Left renal pelvis (tissue), 4 donors: ENCODE results near the gene DAGLB. TPM values are rescaled to one million over a fixed set of nuclear protein-coding genes. Genes with fewer than 3 reads are reported as not detected.
A peak's percentile ranks its signal among the peaks of the same experiment; 100 is the strongest.

ENCODE experiments used
- DNase-seq, 4 donors: peaks; one replicate each; pipeline ENCODE4 v3.0.0-alpha.2; 2013; ENCODE audit warnings: low read depth in 4 of 4, low spot score in 3 of 4
- polyA plus RNA-seq, 4 donors: library from polyadenylated mRNA; unstranded; fragments of 120-200 nt; gene quantifications; one replicate each; pipeline ENCODE4 v1.2.1, GENCODE V29; 2013; ENCODE audit not compliant: insufficient read length in 4 of 4

DAGLB gene, protein sequence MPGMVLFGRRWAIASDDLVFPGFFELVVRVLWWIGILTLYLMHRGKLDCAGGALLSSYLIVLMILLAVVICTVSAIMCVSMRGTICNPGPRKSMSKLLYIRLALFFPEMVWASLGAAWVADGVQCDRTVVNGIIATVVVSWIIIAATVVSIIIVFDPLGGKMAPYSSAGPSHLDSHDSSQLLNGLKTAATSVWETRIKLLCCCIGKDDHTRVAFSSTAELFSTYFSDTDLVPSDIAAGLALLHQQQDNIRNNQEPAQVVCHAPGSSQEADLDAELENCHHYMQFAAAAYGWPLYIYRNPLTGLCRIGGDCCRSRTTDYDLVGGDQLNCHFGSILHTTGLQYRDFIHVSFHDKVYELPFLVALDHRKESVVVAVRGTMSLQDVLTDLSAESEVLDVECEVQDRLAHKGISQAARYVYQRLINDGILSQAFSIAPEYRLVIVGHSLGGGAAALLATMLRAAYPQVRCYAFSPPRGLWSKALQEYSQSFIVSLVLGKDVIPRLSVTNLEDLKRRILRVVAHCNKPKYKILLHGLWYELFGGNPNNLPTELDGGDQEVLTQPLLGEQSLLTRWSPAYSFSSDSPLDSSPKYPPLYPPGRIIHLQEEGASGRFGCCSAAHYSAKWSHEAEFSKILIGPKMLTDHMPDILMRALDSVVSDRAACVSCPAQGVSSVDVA
- polyA plus RNA-seq, result 10 to 100 TPM; 10.6 to 21.0 (median 14.5) TPM

DNA sequence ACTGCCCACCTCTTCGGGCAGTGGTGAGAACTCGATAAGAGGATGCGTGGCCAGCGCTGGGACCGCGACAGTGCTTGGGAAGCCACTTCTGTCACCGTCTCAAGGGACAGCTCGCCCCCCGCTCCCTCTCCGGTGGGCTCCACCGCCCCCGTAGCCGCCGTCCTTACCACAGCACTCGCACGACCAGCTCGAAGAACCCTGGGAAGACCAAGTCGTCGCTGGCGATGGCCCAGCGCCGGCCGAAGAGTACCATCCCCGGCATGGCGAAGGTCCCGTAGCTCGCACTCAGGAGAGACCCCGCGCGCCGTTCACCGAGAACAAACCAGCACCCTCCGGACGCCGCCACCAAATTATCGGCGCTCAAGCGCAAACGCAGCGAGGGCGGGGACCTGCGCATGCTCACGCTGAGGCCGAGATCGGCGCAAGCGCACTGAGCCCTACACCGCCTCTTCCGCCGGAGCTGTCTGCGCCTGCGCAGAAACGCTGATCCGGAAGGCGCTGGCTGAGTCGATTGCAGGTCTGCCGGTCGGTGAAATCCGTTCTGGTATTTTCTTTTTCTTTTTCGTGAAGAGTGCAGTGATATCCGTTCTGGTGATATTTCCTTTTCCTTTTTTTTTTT lies at the start of gene DAGLB:
DAGLB (minus strand) TSS at position 374 of the 619 bp plus-strand sequence; CDS start at position 262, 112 bp downstream.
- peak; percentile 82 to 89 (median 87) for DNase-seq

DNA sequence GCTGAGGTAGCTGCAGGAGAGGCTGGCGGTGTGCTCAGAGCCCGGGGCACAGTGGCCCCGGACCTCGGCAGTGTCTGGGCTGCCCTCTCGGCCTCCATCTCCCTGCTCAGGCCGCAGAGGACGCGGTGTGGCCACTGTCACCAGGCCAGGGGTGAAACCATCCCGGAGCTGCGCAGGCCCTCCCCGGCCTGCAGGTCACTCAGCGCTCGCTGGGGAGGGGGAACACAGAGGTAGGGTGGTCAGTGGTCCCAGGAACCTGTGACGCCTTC lies 49.8 kb upstream of the DAGLB start:
- no peak for DNase-seq

DNA sequence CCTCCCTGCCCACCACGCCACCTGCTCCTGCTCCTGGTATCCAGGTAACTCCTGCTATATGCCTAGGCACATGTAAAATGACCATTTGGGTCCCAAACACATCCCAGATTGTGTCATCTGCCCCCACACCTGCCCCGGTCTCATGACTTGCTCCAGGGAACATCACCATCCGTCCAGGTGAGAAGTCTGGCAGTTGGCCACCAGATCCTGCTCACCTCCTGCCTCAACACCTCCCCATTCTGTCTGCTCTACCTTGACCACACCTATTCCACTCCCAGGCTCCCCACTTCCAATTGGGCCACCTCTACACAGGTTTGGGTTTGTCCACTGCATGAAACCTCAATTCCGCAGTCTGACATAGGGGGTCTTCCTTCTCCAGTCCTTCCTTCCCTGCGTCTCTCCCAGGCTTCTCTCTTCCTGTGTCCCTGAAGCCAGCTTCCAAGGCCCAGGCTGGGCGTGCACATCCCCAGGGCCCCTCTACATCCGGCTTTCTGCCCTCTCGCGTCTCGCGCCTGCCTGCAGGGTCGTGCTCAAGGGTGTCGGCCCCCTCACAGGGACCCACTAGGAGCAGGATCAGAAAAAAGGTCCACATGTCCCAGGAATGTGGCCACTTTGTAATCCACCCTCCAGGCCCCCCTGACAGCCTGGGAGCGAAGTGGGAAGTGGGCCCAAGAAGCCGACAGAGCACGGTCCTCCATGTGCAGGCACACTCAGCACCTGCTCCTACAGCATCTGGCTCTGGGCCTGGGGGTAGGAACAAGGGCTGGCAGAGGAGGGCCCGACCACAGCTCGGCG lies 49.3 kb upstream of the DAGLB start:
- no peak for DNase-seq

DNA sequence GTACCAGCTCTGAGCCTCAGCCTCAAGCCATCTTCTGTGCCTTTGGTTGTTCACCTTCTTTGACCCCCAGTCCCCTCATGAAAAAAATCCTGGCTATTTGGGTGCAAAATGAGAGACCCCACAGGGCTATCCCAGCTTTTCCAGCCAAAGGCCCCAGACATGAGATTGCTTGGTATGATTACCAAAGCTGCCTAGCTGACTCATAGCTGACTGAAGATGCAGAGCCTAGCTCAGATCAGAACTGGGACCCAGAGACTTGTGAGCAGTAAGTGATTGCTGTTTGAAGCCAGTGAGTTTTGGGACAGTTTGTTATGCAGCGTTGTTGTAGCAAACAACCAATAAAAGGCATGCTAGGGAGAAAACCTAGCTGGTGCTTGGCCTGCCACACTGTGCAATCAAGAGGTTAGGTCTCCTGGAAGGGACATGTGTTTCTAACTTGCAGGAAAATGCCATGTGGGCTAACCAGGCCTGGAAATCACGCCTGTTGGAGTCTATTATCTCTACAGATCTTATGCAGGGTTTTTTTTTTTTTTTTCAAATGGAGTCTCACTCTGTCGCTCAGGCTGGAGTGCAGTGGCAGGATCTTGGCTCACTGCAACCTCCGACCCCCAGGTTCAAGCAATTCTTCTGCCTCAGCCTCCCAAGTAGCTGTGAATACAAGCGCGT lies 48.0 kb upstream of the DAGLB start:
- no peak for DNase-seq

DNA sequence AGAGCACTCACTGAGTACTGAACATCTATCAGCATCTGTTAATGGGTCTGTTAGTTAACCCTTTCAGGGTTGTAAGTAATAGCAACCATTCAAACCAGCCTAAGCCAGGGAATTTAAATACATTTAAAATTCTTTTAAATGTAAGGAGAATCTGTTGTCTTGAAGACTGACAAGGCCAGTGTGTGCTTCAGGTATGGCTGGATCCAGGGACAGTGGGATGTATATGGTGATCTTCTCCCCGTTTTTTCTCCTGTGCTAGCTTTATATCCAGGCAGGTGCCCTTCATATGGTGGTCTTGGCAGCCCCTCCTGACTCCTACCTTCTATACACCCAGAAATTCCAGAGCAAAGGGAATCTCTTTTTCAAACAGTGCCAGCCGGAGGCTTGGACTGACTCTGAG lies 46.6 kb upstream of the DAGLB start:
- no peak for DNase-seq

DNA sequence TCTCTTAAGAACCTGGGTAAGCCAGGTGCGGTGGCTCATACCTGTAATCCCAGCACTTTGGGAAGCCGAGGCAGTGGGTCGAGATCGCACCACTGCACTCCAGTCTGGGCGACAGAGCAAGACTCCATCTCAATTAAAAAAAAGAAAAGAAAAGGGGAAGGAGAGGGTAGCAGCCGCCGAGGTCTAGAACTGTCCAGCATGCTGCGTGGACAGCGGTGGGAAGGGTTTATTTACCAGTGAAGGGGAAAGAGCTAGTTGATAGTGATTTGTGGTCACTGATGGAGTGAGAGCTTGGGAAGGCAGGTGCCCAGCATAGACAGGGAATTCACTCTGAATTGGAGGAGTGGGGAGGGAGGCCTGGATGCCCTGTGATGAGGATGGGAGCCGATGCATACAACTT lies 43.4 kb upstream of the DAGLB start:
- DNase-seq, result no peak

DNA sequence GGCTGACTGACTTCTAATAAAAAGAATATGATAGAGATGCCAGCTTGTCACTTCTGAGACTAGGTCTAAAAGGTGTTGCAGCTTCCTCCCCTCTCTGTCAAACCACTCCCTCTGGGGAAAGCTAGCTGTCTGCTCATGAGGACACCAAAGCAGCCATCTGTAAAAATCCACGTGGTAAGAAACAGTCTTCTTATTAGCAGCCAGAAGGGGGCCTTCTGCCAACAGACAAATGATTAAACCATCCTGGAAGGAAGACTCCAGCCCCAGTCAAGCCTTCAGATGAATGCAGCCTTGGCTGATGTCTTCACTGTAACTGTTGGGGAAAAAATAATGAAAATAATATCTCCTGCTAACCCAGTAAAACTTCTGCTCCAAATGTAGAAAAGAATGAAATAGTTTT lies 41.9 kb upstream of the DAGLB start:
- DNase-seq, result no peak

DNA sequence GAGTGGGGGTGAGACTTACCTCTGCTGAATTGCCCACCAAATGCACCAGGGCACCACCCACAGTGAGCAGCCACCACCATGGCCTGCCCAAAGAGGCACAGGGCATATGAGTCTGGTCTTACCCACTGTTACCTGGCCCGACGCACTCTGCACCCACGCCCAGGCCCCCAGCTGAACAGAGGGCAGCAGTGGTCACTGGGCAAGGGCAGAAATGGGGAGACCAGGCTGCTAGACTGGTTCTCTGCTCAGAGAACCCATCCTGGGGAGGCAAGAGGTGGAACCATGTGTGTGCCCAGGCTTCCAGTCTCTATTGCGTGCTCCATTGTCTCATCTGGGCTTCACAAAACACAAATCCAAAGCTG lies 39.4 kb upstream of the DAGLB start:
- DNase-seq, result no peak

DNA sequence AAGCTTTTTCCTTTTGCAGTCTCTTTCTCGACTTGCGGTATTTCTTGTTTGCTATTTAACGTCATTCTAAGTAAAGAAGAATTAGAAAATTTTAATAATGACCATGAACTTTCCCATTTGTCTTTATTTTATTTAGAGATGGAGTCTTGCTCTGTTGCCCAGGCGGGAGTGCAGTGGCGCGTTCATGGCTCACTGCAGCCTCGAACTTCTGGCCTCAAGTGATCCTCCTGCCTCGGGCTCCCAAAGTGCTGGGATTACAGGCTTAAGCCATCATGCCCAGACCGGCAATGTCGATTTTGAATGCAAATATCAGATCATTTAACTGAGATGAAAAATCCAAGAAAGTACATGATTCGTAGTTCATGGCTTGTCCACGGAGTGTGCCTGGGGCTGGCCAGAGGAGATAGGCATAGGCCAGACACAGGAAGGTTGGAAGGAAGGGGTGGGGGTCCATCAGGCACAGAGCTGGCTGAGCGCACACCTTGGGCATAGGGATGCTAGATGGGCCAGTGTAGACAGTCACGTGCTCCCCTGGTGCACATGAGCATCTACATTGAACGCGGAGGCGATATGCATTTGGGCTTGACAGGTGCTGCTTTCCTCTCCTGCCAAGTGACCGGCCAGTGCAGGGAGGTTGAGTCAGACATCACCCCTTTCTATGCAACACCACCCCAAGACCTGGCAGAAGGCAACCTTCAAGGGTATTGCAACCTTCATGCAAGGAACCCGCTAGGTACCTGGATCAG lies 38.9 kb upstream of the DAGLB start:
- DNase-seq, result no peak

DNA sequence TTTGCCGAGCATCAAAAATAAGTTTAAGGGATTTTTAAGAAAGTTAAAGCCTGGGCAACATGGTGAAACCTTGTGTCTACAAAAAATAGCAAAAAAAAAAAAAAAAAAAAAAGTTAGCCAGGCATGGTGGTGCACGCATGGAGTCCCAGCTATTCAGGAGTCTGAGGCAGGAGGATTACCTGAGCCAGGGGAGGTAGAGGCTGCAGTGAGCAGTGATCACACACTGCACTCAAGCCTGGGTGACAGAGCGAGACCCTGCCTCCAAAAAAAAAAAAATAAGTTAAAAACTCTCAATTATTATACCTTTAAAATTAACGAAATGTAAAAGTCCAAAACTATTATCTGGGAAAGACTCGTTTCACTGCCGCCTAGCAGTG lies 35.0 kb upstream of the DAGLB start:
- DNase-seq, result no peak

DNA sequence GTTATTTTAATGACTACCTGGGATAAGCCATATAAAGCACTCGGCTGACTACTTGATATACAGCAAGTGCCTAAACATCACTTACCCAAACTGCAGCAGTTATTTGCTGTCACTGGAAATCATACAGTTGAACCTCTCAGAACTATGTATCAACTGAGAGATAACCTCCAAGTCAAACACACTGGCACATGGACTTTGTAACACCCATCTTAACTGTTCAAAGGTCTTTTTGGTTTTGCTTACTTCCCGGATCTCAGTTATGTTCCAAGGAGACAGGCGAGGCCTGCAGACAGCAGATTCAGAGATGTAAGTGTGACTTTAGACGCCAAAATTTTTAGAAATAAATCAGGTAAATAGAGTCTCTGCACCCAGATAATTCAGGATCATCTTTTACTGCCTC lies 34.6 kb upstream of the DAGLB start:
- no peak for DNase-seq

DNA sequence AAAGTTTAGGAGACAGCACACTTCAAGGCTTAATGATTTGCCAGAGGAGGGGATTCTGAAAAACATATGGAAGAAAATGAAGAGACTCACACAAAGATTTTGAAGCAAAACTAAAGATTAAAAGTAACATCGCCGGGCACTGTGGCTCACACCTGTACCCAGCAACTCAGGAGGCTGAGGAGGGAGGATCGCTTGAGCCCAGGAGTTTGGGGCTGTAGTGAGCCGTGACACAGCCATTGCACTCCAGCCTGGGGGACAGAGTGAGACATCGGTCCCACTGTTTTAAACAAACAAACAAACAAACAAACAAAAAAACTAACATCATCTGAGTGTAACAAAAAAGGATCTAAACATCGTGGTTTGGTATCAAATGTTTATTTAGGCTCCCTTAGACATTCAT lies 33.7 kb upstream of the DAGLB start:
- no peak for DNase-seq

DNA sequence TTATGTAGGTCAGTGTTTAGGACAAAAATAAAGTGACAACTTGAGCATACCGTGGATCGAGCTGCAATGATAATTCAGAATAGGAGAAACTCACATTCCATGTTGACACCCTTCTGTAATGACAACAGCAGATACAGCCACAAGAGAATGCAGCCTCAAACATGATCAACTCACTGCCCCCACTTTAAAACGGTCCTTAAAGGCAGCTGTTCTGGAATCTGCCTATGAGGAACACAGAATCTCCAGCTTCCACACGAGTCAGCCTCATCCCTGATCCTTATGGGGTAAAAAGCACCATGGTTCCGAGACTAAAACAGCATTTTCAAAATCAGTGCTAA lies 32.5 kb upstream of the DAGLB start:
- no peak for DNase-seq

DNA sequence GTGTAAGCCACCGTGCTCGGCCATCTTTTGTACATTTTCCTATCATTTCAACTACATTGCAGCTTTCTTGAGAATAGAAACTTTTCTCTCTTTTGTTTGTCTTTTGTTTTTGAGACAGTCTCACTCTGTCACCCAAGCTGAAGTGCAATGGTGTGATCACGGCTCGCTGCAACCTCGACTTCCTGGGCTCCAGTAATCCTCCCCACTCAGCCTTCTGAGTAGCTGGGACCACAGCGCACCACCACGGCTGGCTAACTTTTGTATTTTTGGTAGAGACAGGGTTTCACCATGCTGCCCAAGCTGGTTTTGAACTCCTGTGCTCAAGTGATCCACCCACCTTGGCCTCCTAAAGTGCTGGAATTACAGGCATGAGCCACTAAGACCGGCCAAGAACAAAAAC lies 31.3 kb upstream of the DAGLB start:
- no peak for DNase-seq

DNA sequence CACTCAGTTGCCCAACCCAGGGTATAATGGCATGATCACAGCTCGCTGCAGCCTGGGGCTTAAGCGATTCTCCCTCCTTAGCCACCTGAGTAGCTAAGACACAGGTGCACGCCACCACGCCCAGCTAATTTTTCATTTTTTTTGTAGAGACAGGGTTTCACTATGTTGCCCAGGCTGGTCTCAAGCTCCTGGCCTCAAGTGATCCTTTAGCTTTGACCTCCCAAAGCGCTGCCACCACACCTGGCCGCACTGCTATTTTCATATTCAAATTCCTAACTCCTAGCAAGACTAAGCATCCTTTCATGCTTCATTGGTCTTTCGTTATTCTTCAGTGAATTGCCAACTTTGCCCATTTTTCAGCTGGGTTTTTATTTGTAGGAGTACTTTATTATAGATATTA lies 30.4 kb upstream of the DAGLB start:
- DNase-seq, result no peak

DNA sequence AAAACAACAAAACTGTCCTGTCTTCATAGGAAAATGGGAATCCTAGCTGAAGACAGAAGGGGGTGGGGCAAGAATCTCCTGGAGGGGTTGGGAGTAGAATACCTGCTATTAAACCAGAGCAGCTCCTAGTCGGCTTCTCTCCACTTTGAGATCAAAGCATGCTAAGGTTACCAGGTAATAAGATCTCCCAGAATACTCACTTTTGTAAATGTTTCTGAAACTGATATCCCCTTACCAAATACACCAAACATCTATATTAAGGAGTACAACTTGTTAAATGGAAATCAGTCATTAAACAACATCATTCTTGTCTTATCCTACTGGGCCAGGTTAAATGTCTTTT lies 29.5 kb upstream of the DAGLB start:
- DNase-seq, result no peak

DNA sequence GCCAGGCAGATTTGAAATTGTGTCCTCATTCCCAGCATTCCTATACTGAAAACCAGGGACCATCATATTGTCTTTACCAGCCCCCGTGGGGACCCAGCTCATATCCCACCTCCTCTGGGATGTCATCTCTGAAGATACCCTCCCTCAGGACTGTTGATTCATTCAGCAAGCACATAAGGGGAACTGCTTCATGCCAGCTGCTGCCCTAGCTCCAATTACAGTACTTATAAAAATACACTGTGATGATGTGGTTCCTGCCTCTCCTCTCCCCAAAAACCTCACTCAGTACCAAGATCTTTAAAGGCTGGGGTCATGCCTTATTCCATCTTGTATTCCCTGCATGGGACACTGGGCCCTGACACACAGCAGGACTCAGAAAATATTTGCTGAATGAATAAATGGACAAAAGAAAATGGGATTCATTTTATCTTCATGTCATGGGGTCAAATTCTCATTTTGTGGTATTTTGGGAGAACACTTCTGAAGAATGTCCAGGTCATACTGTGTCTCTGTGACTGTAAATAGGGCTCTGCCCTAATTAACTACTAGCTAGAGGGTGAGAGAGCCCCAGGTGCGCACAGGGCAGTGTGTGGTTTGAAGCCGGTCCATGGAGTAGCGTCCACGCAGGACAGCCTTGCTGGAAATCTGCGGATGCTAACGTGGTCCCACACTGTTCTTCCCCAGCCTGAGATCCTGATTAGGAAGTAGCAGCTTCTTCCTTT lies 29.0 kb upstream of the DAGLB start:
- no peak for DNase-seq

DNA sequence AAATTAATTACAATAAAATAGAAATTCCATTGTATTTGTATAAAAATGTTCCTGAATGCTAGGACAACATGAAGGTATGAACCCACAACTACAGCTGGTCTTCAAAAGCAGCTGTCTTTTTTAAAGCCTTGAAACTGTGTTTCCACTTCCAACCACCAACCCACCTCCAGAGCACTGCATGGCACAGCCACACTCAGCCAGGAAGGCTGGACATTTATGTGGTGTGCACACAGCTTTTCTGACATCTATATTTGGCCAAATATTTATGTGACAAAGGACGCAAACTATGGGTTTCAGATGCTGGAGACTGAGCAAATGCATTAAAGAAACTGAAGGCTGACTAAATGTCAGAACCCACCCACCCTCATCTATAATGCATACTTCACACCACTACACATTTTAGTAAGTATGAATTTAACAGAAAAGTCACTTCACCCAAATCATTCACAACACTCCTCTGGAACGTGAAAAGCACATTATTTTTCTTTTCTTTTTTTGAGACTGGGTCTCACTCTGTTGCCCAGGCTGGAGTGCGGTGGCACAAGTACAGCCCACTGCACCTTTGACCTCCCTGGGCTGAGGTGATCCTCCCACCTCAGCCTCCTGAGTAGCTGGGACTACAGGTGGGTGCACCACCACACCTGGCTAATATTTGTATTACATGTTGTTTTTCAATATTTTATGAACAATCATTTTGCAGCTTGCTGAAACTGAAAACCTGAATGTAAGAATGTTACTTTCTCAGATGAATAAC lies 27.9 kb upstream of the DAGLB start:
- DNase-seq, result no peak

DNA sequence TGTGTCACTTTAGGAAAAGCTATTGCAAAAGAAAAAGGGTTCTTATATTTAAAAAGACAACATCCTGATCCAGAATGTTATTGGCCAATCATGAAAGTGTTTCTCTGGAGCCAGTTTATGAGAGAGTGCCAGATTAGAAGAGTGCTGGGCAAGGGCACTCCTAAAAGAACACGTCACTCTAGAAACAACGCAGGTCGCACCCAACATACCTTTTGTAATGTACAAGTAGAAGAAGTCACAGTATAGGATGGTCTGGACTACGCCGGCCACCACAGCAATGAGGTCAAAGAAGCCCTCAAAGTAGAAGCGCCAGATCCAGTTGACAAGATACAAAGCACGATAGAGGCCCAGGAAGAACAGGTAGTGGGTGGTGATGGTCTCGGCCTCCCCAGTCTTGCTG lies 18.1 kb upstream of the DAGLB start:
- DNase-seq, result no peak
